ENCODE data around the gene CGREF1. TPM values are rescaled to one million over a fixed set of nuclear protein-coding genes. Genes with fewer than 3 reads are reported as not detected.

Gene CGREF1
- total and polyA plus RNA-seq, 3 donors from 2014 or later = 6.6 to 11.1 (median 7.4) TPM

DNA sequence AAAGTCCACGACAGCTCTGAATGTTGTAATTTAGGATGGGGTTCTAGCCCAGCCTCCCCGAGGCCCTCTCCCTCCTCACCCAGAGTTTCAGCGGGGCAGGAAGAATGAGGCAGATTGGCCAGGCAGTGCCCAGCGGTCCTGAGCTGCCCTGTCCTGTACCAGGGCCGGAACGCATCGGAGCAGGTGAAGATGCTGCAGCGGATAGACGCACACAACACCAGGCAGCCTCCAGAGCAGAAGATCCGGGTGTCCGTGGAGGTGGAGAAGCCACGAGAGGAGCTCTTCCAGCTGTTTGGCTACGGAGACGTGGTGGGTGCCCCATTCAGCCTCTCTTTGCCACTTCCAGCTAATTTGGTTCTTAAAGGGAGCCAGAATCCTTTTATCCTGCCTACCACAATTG, 21.6 kb downstream of the CGREF1 start:
- H3K4me3 ChIP-seq = no peak overlapping the region
- no peak overlapping the region for H3K27ac ChIP-seq
- H3K36me3 ChIP-seq (ENCODE audit: low read depth, missing control alignments) = no peaks in the 10 kb centered on the region
- intact Hi-C loops (cut with DNase I; ENCODE audit: low total_unique reads) = loop anchor here (10.0 kb wide), 1 partner anchor 207 kb away; the partner anchor contains the start of gene UCN
- H3K9me3 ChIP-seq = no peaks in the 10 kb centered on the region
- H3K27me3 ChIP-seq = no peaks in the 10 kb centered on the region
- H3K4me1 ChIP-seq = peaks cover 24% of the 10 kb centered on the region
- TF ChIP-seq, protein P1, sequence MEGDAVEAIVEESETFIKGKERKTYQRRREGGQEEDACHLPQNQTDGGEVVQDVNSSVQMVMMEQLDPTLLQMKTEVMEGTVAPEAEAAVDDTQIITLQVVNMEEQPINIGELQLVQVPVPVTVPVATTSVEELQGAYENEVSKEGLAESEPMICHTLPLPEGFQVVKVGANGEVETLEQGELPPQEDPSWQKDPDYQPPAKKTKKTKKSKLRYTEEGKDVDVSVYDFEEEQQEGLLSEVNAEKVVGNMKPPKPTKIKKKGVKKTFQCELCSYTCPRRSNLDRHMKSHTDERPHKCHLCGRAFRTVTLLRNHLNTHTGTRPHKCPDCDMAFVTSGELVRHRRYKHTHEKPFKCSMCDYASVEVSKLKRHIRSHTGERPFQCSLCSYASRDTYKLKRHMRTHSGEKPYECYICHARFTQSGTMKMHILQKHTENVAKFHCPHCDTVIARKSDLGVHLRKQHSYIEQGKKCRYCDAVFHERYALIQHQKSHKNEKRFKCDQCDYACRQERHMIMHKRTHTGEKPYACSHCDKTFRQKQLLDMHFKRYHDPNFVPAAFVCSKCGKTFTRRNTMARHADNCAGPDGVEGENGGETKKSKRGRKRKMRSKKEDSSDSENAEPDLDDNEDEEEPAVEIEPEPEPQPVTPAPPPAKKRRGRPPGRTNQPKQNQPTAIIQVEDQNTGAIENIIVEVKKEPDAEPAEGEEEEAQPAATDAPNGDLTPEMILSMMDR (IDR thresholded peaks at IDR 0.05) = no peak
- no peak for TF ChIP-seq POLR2A (IDR thresholded peaks at IDR 0.05)
- no peak for DNase-seq
- 89 to 90% methylated on average over 14 of the region's 14 CpGs for WGBS, 2 donors

DNA sequence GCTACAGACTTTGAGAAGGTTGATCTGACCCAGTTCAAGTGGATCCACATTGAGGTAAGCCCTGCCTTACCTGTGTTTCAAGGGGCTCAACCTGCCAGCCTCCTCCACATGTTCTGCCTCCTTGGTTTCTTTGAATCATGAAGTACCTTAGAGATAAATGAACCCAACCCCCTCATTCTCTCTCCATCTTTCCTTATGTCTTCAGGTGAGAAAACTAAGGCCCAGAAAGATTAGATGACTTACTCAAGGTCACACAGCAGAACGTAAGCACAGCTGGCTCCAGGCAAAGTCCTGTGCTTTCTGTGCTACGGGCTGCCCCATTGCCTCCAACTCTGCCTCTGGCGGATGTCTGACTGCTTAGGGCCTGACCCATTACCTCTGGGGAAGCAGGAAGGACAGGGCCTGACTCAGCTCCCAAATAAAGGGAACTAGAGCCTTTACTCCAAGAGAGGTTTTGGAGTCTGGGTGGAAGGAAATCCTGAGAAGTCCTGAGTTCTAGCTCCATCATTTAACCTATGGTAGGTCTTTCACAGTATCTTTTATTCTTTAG, 22.1 kb downstream of the CGREF1 start:
- DNase-seq = no peak
- intact Hi-C loops (cut with DNase I; ENCODE audit: low total_unique reads) = loop anchor here (10.0 kb wide), 1 partner anchor 208 kb away; the partner anchor contains the start of gene UCN
- WGBS, 2 donors = 42 to 65% methylated on average over 3 of the region's 3 CpGs
- Histone ChIP-seq H3K36me3 (ENCODE audit: low read depth, missing control alignments) (no peaks in the 10 kb centered on the region), H3K27me3 (no peaks in the 10 kb centered on the region), H3K4me3 (no peak overlapping the region), H3K4me1 (peaks cover 29% of the 10 kb centered on the region), H3K9me3 (no peaks in the 10 kb centered on the region), H3K27ac (no peak overlapping the region)
- TF ChIP-seq, protein P1 (IDR thresholded peaks at IDR 0.05) = no peak
- no peak for TF ChIP-seq POLR2A (IDR thresholded peaks at IDR 0.05)

DNA sequence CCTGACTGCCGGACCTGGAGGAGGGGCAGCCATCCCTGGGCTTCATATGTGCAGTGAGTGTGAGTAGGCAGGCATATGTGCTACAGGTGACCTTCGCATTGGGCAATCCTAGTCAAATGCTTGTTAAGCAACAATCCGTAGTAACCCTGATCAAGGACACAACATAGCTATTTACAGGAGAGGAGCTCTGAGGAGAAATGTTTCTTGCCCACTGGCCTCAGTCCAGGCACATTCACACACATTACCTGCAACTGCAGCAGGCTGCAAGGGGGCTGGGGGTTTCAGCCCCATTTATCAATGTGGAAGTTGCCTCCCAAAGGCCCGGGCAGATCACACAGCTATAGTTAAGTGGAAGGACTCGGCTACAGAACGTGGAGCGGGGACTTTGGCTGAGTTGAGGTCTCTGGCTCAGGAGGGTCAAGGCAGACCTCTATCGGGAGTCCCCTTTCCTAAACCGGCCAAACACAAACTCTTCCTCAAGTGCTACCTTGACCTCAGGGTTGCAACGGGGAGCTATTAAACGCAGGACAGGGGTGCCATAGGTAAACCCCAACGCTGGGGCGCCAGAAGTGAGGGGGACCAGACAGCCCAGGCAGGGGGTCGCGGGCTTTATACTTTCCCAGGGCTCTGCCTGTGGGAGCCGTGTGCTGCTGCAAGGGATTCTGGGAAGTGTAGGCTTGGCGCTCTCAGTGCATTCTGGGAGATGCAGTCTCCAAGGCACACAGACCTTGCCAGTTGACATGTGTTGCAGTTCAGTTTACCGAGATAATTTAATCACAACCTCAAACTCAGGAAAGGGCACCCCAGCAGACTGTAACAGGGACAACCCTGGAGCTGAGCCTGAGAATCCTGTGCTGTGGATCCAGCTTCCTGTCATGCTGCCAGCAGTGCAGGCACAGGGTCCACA, 22.9 kb downstream of the CGREF1 start:
- intact Hi-C loops (cut with DNase I; ENCODE audit: low total_unique reads) = loop anchor here (10.0 kb wide), 1 partner anchor 209 kb away; the partner anchor contains the start of gene UCN
- peak overlapping the region in 1 of 2 donors; percentile 43 for H3K4me3 ChIP-seq
- WGBS, 2 donors = 12% methylated on average over 14 to 18 of the region's 18 CpGs
- peak; percentile 86 for DNase-seq
- H3K27ac ChIP-seq = no peak overlapping the region
- no peaks in the 10 kb centered on the region for H3K9me3 ChIP-seq
- H3K36me3 ChIP-seq (ENCODE audit: low read depth, missing control alignments) = no peaks in the 10 kb centered on the region
- H3K4me1 ChIP-seq = peaks cover 29% of the 10 kb centered on the region
- TF ChIP-seq, protein P1 (IDR thresholded peaks at IDR 0.05) = no peak
- no peak for TF ChIP-seq POLR2A (IDR thresholded peaks at IDR 0.05)
- H3K27me3 ChIP-seq = no peaks in the 10 kb centered on the region

DNA sequence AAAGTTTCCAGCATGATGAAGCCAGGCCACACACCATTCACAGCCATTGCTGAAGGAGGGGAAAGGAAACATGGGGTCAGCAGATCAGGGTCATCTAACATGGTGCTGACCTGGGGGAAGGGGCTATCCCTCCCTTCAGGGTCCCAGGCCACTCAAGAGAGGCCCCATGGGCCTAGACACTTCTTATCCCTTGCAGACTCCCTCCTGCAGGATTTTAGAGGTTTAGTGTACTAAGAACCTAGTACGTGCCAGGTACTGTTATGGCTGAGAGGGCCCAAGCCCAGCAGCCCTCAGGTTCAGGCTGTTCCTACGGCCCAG, 23.5 kb downstream of the CGREF1 start:
- peaks cover 29% of the 10 kb centered on the region for H3K4me1 ChIP-seq
- TF ChIP-seq, protein P1 (IDR thresholded peaks at IDR 0.05) = no peak
- no peak for TF ChIP-seq POLR2A (IDR thresholded peaks at IDR 0.05)
- H3K27ac ChIP-seq = no peak overlapping the region
- no peaks in the 10 kb centered on the region for H3K9me3 ChIP-seq
- 46 to 70% methylated on average over 2 of the region's 2 CpGs for WGBS, 2 donors
- H3K36me3 ChIP-seq (ENCODE audit: low read depth, missing control alignments) = no peaks in the 10 kb centered on the region
- no peak overlapping the region for H3K4me3 ChIP-seq
- intact Hi-C loops (cut with DNase I; ENCODE audit: low total_unique reads) = loop anchor here (10.0 kb wide), 1 partner anchor 209 kb away; the partner anchor contains the start of gene UCN
- no peak for DNase-seq
- H3K27me3 ChIP-seq = no peaks in the 10 kb centered on the region
